Breast epithelium (tissue), 4 donors: ENCODE data around the gene VAT1L. TPM values are rescaled to one million over a fixed set of nuclear protein-coding genes. Genes with fewer than 3 reads are reported as not detected.

Experiments used
- DNase-seq, 2 donors: peaks; one replicate each; pipeline ENCODE4 v3.0.0-alpha.2; 2019; ENCODE audit warnings: low spot score in 2 of 2
- H3K27ac ChIP-seq, 2 donors: fragments of 200-600 bp; sonication (generic) in 1 of 2; one replicate each; pipeline ENCODE4 v1.5.1; 2016 to 2019; ENCODE audit warnings: mild to moderate bottlenecking in 1 of 2
- H3K27me3 ChIP-seq, 2 donors: fragments of 200-600 bp; sonication (generic) in 1 of 2; one replicate each; pipeline versions ENCODE4 v1.5.1 to v1.6.0; 2017 to 2019; ENCODE audit warnings: control low read depth in 1 of 2, mild to moderate bottlenecking in 1 of 2
- H3K36me3 ChIP-seq: fragments of 200-600 bp; one replicate; pipeline ENCODE4 v1.5.1; 2019
- H3K4me1 ChIP-seq, 2 donors: fragments of 200-600 bp; sonication (generic); one replicate each; pipeline ENCODE4 v1.5.1; 2016 to 2019; ENCODE audit warnings: control low read depth in 1 of 2
- H3K4me3 ChIP-seq, 3 donors: fragments of 200-600 bp; sonication (generic); 1 replicate in 2 of 3; 2 replicates in 1 of 3; pipeline ENCODE4 v1.5.1; 2016 to 2019; ENCODE audit warnings: mild to moderate bottlenecking in 3 of 3, moderate library complexity in 2 of 3
- H3K9me3 ChIP-seq, 2 donors: fragments of 200-600 bp; sonication (generic) in 1 of 2; one replicate each; pipeline ENCODE4 v1.5.1; 2016 to 2019; ENCODE audit warnings: control low read depth in 1 of 2
- POLR2A ChIP-seq: fragments of 450-650 bp; IDR thresholded peaks from one replicate; pipeline ENCODE4 v1.6.1; 2016; ENCODE audit warnings: antibody characterized with exemption, mild to moderate bottlenecking, moderate library complexity
- POLR2AphosphoS5 ChIP-seq, 3 donors: sonication (generic); formaldehyde crosslinking; IDR thresholded peaks; one replicate each; pipeline ENCODE4 v1.6.1; 2017; ENCODE audit warnings: antibody characterized with exemption in 3 of 3
- intact Hi-C: fragments of 100-400 bp; cut with DNase I; formaldehyde crosslinking; loops from one replicate; pipeline ENCODE4 v1.15.1; 2023; ENCODE audit warnings: low total_unique reads
- total RNA-seq, 3 donors: library from RNA; depleted of rRNA; stranded (reverse); fragments of >200 nt; gene quantifications; one replicate each; pipeline ENCODE4 v1.1.0, GENCODE V29; 2016
- TF ChIP-seq, protein P1 (sequence below), 3 donors: fragments of 450-650 bp; IDR thresholded peaks; one replicate each; pipeline ENCODE4 v1.5.1; 2016 to 2017; ENCODE audit warnings: antibody characterized with exemption in 3 of 3, mild to moderate bottlenecking in 3 of 3, moderate library complexity in 3 of 3

The VAT1L gene
- total RNA-seq, 3 donors from 2014 or later, result 0.33 to 0.88 TPM; not detected in 1

DNA sequence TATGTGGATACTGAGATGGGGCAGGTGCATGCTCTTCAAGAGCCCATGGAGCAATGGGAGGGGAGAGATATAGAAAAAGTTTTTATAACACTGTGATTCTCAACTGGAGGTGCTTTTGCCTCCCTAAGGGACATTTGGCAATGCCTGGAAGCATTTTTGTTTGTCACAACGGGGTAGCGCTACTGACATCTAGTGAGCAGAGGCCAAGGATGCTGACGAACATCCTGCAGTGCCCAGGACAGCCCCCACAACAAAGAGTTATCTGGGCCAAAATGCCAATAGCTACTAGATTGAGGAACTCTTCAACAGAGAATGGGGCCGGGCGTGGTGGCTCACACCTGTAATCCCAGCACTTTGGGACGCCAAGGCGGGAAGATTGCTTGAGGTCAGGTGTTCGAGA, 166.8 kb downstream of the VAT1L start:
- no peaks in the 10 kb centered on the region for H3K27me3 ChIP-seq
- H3K4me3 ChIP-seq, result no peak overlapping the region
- H3K36me3 ChIP-seq, result no peaks in the 10 kb centered on the region
- H3K27ac ChIP-seq, result no peak overlapping the region
- no peak for TF ChIP-seq POLR2AphosphoS5 (IDR thresholded peaks at IDR 0.05)
- TF ChIP-seq, protein P1, sequence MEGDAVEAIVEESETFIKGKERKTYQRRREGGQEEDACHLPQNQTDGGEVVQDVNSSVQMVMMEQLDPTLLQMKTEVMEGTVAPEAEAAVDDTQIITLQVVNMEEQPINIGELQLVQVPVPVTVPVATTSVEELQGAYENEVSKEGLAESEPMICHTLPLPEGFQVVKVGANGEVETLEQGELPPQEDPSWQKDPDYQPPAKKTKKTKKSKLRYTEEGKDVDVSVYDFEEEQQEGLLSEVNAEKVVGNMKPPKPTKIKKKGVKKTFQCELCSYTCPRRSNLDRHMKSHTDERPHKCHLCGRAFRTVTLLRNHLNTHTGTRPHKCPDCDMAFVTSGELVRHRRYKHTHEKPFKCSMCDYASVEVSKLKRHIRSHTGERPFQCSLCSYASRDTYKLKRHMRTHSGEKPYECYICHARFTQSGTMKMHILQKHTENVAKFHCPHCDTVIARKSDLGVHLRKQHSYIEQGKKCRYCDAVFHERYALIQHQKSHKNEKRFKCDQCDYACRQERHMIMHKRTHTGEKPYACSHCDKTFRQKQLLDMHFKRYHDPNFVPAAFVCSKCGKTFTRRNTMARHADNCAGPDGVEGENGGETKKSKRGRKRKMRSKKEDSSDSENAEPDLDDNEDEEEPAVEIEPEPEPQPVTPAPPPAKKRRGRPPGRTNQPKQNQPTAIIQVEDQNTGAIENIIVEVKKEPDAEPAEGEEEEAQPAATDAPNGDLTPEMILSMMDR (IDR thresholded peaks at IDR 0.05), result no peak
- no peak for TF ChIP-seq POLR2A
- DNase-seq, result no peak
- H3K9me3 ChIP-seq, result no peaks in the 10 kb centered on the region
- intact Hi-C loops, result no loop called here
- no peaks in the 10 kb centered on the region for H3K4me1 ChIP-seq

- Histone ChIP-seq H3K27ac (no peak overlapping the region), H3K4me3 (no peak overlapping the region)
Measured at GRCh38 chr16:77956231-77956630, 167.9 kb downstream of the VAT1L start.

DNA sequence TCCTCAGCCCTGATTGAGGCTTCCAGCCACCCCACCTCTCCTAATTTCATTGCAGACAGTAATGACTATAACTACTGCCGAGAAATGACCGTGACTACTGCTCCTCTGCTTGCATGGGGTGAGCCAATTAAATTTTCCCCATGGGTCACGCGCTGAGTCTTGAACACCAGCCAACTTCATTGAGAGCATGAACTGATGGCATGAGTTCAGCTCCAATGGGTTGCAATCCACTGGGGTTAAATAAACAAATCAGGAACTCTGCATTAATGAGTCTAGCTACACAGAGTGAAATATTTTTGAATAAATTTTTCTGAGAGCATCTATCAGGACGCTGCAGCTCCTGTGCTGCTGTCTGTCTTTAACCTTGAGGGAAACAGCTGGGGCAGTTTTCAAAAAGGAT, 172.4 kb downstream of the VAT1L start:
- DNase-seq, result no peak

More at GRCh38 chr16:77956231-77956630, 167.9 kb downstream of the VAT1L start:
- no peaks in the 10 kb centered on the region for H3K36me3 ChIP-seq
- H3K9me3 ChIP-seq, result no peaks in the 10 kb centered on the region
- intact Hi-C loops, result no loop called here
- no peaks in the 10 kb centered on the region for H3K4me1 ChIP-seq
- H3K27me3 ChIP-seq, result no peaks in the 10 kb centered on the region
- DNase-seq, result no peak
- TF ChIP-seq, protein P1 (IDR thresholded peaks at IDR 0.05), result no peak
- TF ChIP-seq POLR2A (no peak), POLR2AphosphoS5 (IDR thresholded peaks at IDR 0.05) (no peak)

GRCh38 chr16:77961814-77962213, 173.4 kb downstream of the VAT1L start:
- intact Hi-C loops, result no loop called here
- no peak for TF ChIP-seq POLR2A
- TF ChIP-seq, protein P1 (IDR thresholded peaks at IDR 0.05), result no peak
- no peak for TF ChIP-seq POLR2AphosphoS5 (IDR thresholded peaks at IDR 0.05)
- H3K36me3 ChIP-seq, result no peaks in the 10 kb centered on the region
- no peaks in the 10 kb centered on the region for H3K4me1 ChIP-seq
- H3K4me3 ChIP-seq, result no peak overlapping the region
- H3K9me3 ChIP-seq, result no peaks in the 10 kb centered on the region
- peaks cover 0 to 4% of the 10 kb centered on the region in 2 donors for H3K27me3 ChIP-seq
- H3K27ac ChIP-seq, result no peak overlapping the region
- DNase-seq, result no peak

More for the DNA sequence above, 172.4 kb downstream of the VAT1L start:
- H3K4me1 ChIP-seq, result no peaks in the 10 kb centered on the region
- H3K27me3 ChIP-seq, result peaks cover 0 to 4% of the 10 kb centered on the region in 2 donors
- H3K27ac ChIP-seq, result no peak overlapping the region
- no peaks in the 10 kb centered on the region for H3K9me3 ChIP-seq
- H3K4me3 ChIP-seq, result no peak overlapping the region
- no peak for TF ChIP-seq POLR2A
- H3K36me3 ChIP-seq, result no peaks in the 10 kb centered on the region
- intact Hi-C loops, result no loop called here

- Histone ChIP-seq H3K9me3 (no peaks in the 10 kb centered on the region), H3K27me3 (peaks cover 0 to 4% of the 10 kb centered on the region in 2 donors), H3K36me3 (no peaks in the 10 kb centered on the region), H3K4me1 (no peaks in the 10 kb centered on the region), H3K27ac (no peak overlapping the region), H3K4me3 (no peak overlapping the region)
- intact Hi-C loops, result no loop called here
- DNase-seq, result no peak
- TF ChIP-seq POLR2AphosphoS5 (IDR thresholded peaks at IDR 0.05) (no peak), POLR2A (no peak)
- TF ChIP-seq, protein P1 (IDR thresholded peaks at IDR 0.05), result no peak
Measured at GRCh38 chr16:77962689-77963088, 174.3 kb downstream of the VAT1L start.
